Activated CD4-positive, alpha-beta T cell treated with anti-CD3 and anti-CD28 coated beads for 24 hours (primary cell): ENCODE results near the gene DENND2A.
"Not testable (repeated sequence)": the region's sequence is repeated elsewhere in the genome, so short reads cannot be mapped to it uniquely, and the experiment has no call there.

Experiments used
- DNase-seq, 2 donors: peaks; one replicate each; pipeline ENCODE4 v3.0.0-alpha.2; 2020; ENCODE audit warnings: low read depth in 2 of 2

Gene DENND2A

GRCh38 chr7:140506788-140507464 lies 133.7 kb downstream of the DENND2A start:
- no peak for DNase-seq

- DNase-seq: no peak
These were observed 138.6 kb downstream of the DENND2A start for GRCh38 chr7:140501966-140502365.

DNA sequence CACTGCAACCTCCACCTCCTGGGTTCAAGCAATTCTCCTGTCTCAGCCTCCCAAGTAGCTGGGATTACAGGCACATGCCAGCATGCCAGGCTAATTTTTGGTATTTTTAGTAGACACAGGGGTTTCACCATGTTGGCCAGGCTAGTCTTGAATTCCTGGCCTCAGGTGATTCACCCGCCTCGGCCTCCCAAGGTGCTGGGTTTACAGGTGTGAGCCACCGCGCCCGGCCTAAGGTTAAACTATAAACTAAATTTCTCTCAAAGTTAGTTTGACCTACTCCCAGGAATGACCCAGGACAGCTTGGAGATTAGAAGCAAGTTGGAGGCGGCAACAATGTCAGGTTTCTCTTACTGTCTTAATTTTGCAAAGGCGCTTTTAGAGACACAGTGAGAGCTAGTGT lies 142.8 kb downstream of the DENND2A start:
- DNase-seq: not testable (repeated sequence)

- DNase-seq: no peak
These were observed 143.3 kb downstream of the DENND2A start for GRCh38 chr7:140497241-140497769.

- no peak for DNase-seq
These were observed 145.0 kb downstream of the DENND2A start for GRCh38 chr7:140495514-140496097.

DNA sequence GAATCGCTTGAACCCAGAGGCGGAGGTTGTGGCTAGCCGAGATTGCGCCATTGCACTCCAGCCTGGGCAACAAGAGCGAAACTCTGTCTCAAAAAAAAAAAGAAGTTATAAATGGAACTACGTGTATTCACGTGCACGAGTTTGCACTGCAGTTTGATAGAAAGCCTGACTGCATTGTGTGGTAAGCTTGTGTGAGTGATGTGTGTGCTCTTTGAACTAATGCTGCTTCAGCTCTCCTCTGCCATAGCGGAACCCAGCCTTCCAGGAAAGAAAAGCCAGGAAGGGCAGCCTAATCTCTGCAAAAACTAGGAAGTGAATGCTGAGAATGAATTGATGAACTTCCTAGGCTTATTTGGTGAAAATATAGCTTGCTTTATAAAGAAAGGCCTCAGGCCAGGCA lies 145.7 kb downstream of the DENND2A start:
- no peak for DNase-seq

GRCh38 chr7:140489026-140489359 lies 151.6 kb downstream of the DENND2A start:
- no peak for DNase-seq

DNA sequence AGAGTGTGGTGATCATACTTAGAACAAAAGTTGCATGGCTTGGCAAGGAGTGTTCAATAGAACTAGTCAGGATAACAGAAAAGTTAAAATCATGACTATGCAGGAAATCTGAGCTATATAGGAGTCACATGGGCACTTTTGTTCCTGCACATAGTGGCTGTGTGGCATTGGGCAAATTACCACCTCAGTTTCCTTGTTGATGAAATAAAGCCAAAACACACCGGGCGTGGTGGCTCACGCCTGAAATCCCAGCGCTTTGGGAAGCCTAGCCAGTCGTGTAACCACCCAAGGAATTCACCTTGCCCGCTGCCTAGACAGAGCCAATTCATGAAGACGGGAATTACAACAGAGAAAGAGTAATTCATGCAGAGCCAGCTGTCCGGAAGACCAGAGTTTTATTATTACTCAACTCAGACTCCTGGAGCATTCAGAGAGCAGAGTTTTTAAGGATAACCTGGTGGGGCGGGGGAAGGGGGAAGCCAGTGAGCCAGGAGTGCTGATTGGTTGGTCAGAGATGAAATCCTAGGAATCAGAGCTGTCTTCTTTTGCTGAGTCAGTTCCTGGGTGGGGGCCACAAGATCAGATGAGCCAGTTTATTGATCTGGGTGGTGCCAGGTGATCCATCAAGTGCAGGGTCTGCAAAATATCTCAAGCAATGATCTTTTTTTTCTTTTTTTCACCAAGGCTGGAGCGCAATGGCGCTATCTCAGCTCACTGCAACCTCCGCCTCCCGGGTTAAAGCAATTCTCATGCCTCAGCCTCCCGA lies 154.9 kb downstream of the DENND2A start:
- DNase-seq: no peak

- DNase-seq: no peak
These were observed 155.6 kb downstream of the DENND2A start for GRCh38 chr7:140484951-140485499.

DNA sequence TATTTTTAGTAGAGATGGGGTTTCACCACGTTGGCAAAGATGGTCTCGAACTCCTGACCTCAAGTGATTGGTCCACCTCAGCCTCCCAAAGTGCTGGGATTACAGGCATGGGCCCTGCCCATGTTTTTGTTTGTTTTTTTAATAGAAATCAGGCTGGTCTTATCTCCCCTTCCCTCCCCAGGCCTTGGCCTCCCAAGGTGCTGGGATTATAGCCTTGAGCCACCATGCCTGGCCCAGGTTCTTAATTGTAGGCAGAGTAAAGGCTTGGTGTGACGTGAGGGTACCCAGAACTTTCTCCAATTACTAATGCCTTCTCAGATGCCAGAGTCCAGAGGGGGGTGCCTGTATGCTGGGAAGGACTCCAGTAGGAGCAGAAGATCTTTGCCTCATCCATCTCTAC lies 156.1 kb downstream of the DENND2A start:
- no peak for DNase-seq

DNA sequence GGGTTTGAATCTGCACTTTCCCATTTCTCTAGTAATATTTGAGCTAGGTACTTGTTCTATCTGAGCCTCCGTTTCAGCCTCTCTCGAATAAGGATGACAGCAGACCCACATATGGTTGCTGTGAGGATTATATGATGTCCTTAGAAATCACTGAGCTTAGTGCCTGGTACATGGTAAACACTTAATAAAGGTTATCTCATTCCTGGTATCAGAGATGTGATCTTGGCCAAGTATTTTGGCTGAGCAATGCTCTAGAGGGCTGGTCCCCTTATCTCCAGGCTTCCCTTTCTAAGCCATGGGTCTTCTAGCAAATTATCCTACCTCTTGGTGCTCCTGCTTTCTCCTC lies 160.9 kb downstream of the DENND2A start:
- DNase-seq: no peak

DNA sequence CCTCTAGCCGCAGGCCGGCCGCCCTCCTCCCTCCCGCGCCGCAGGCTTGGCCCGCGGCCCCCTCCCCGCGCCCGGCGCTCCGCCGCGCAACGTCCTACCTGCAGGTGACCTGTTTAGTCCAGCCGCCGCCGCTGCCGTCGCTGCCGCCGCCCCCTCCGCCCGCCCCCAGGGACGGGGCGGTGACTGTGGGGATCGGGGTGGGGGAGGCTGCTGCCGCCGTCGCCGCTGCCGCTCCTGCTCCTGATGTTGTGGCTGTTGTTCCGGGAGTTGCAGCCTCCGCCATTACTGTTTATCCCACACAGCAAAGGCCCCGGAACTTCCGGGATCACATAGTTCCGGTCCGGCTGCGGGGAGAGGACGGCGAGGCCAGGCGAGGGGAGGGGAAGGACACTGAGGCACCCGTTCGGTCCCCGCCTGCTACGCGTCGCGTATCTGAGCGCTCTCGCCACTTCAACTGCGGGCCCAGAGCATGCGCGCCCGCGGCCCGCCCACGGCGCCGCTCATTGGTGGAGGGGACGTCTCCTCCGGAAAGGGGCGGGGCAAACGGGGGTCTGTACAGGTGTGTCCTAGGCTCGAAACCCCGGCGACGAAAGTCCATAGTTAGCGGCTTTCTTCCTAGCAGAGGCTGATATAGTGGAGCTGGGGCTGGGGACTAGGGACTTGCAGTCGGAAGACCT lies 161.4 kb downstream of the DENND2A start, which contains the start of gene MKRN1:
TSS of gene MKRN1 (minus strand) at position 444 of the 677 bp plus-strand sequence. CDS start at position 283, 161 bp downstream.
- peak; percentile 91 for DNase-seq

DNA sequence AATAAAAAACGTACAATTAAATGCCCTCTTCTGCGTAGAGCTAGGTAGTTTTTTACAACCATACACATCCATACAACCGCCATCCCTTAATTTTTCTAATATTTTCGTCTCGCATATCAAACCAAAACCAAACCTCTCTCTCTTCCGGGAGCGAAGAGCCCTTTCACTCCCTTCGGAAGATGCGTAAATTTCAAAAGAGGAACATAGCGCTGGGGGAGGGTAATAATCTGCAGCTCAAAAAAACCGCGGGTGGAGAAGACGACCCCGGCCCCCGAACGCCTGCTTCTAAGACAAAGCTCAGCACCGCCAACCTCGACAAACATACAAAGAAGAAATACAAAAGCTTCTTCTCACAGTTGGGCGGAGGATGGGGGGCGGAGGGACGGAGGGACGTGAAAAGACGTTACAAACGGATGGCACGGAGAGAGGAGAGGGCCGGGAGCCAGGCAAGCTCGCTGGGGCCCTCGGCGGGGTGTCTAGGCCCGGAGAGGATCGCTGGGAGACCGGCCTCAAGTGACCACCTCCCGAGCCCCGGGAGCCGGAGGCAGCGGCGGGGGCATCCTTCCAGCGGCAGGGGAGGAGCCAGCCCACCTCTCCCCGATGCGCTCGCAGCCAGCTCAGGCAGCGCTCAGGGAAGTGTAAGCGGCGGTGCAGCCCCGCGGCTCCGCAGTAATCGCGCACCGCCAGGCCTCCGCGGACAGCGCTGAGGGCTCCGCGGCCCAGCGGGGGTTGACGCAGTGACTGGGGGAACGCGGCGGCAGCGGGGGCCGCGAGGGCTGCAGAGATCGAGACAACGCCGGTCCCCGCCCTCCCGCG lies 162.2 kb downstream of the DENND2A start:
- peak; percentile 7 to 31 for DNase-seq

GRCh38 chr7:140476698-140477261 lies 163.8 kb downstream of the DENND2A start:
- DNase-seq: no peak

DNA sequence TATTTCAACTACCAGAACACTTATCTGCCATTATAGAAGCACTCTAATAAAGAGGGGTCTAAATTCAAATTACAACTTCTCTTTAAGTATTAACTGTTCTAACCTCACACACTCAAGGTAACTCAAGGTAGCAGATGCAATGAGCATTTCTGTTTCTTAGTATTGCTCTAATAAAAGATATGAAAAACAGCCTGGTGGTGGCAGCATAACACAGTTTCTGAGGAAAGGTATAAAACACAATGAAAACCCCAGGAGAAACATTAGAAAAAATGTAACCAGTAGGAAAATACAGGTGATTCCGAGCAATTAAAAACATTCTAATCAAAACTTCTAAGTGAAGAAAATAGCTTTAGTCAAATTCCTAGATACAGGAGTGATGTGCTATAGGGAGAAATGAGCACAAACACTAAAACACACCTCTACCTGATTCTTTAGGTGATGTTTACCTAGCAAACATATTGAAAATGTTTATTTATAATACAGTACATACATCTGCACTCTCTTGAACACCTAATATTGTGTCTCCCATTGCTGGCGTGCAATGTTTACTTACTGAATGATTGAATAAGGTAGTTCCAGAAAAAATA lies 164.8 kb downstream of the DENND2A start:
- peak; percentile 10 to 25 for DNase-seq
